ENCODE measurements around the gene PDGFD.

PDGFD gene

DNA sequence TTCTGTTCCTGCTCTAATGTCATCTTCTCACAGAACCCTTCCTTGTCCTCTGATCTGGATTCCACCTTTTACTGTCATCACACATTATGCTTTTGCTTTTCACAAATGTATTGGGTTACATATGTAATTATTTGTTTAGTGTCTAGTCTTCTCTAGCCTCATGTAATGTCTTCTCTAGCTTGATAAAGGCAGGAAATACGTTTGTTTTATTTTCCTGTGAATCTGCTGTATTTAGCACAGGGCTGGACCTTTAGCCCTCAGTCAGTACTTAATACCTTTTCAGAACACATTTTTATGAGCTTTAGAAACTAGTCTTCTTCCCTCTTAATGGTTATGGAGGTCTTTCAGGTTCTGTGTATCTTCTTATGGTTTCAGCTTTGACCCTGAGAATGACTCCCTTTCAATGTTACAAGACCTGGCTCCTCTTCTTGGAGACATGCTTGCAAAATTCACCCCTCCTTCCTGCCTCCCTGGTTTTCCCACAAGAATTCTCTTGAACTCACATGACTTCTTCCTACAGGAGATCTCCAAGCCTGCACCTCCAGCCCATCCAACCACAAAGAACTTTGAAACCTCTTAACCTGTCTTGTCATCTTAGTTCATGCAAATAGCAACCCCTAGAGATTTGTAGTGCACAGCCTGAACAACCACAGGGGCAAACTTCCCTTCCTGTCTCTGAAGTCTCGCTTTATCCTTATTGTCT, 260.2 kb downstream of the PDGFD start:
- DNase-seq, result no peak

DNA sequence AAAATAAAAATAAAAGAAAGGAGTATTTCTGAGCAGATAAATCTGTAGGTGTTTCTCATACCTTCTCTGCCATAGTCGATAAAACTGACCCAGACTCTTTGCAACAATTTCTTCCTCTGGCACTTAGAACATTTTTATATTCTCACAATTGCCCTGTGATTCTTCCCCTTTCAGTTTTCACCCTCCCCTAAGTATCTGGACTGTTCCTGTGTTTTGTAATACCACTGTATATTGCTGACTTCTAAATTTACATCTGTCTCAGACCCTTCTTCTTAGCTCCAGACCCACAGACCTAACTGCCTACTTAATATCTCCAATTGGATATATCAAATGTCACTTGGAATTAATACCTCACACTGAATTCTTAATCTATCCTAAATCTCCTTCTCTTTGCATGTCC, 261.0 kb downstream of the PDGFD start:
- DNase-seq, result no peak

DNA sequence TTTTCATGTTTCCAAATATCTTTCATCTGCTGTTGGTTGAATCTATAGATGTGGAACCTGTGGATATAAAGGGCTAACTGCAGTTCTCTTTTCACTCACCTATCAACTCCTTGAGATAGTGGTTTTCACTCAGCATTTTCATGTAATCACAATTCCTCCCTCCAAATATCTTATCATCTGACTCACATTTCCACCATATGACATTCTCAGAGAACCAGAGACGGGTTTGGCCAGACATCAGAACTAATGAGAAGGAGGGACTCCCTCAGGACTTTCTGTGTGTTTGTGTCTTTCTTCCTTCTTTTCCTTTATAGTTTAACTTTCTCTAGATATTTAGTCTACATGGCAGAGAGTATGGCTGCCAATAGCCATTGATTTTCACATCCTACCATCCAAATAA, 262.3 kb downstream of the PDGFD start:
- no peak for DNase-seq

DNA sequence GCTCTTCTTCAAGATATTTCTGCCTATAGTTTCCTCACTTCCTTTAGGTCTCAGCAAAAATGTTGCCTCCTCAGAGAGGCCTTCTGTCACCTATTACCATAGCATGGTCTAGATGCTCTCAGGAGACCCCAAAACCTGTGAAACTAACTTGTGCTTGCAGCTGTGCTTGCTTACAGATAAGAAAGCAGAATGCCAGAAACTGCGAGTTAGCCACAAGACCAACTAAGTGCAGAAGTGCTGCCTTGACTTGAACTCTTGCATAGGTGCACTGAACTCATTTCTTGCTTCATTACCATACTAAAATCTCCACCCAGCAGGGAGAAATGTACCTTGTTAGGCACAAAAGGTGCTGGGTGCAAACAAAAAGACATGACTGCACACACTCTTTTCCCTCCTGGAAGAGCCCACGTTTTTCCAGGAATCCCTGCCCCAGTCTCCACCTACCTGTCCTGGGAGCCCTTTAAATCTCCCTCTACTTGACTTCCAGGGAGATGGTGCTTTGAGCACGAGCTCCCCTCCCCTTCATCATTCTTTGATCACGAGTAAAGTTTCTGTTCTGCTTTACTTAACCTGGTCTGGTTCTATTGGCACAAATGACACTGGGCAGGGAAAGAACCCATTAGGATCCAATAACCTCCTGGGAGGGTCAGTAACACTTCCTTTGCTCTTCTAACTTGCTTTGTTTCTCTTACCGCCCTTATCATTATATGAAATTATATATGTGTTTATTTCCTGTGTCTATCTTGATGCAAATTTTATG, 265.2 kb downstream of the PDGFD start:
- DNase-seq, result no peak

DNA sequence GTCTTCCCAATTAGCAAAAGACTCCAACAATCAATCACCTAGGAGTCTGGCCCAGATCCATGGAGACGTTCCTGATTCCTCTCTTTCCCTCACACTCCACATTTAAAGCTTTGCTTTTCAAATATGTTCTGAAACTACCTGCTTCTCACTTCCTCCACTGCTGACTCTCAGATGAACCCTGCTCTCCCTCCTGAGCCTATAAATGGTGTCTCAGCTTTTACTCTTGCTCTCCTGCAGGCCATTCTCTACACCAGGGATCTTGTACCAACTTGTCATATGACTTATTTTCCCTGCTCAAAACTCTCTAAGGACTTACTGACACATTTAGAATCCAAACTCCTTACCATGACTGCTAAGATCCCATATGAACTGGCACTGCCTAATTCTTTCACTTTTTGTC, 265.9 kb downstream of the PDGFD start:
- no peak for DNase-seq

DNA sequence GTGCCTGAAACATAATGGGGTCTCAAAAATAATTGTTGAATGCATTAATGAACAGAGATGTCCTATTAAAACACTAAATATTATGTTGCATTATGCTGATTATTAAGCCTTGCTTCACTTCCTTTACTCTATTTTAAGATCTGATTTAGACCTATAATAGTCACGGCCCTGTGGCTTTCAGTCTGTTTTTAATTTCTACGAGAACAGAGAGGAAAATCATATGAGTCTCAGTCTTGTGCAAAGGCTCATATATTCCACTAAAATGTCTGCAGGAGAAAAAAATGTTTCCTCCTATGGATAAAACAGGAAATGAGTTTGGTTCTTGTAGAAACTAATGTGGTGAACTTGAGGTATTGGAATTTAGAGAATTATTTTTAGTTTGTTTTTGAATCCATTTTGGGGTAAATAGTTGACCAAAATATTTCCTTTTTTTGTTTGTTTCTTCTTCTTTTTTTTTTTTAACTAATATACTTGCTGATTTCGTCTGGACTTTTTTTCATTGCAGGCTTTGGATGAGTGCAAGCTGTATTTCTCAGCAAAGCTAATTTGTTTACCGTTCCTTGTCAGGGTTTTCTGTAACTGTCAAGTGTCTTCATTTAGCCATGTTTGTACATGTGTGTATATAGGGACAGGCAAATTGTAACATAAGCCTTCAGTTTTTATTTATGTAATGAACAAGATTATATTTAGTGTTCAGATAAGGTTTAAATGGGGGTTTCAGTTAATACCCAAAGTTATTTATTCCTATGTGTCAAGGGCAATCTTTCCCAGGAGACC, 266.6 kb downstream of the PDGFD start:
- DNase-seq, result no peak

DNA sequence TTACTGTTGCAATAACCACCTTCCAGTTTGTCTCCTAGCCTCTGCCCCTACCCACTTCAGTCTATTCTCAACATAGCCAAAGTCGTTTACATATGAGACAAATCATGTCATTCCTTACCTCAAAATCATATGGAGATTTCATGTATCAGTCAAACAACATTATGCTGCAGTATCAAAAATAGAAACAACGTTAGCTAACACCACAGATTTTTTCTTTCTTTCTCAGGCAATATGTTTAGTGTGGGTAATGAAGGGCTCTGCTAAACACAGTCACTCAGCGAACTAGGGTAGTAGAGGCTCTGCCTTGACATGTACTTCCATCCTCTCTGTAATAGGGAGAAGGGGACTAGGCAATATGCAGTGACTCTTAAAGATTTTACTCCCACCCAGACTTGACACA, 268.8 kb downstream of the PDGFD start:
- no peak for DNase-seq

DNA sequence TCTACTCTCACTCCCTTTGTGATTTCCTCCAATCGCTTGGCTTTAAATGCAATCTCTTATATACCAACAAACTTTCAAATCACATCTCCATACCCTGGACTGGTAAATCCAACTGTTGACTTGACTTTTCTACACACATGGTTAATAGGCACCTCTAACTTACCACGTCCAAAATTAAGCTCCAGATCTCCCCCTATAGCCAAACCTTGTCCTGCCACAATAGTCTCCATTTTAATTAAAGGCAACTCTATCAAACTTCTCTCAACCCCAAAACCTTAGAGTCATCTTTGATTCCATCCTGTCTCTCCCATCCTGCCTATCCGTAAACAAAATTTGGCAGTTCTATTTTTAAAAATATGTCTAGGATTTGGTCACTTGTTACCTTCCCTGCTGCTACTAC, 269.3 kb downstream of the PDGFD start:
- no peak for DNase-seq

DNA sequence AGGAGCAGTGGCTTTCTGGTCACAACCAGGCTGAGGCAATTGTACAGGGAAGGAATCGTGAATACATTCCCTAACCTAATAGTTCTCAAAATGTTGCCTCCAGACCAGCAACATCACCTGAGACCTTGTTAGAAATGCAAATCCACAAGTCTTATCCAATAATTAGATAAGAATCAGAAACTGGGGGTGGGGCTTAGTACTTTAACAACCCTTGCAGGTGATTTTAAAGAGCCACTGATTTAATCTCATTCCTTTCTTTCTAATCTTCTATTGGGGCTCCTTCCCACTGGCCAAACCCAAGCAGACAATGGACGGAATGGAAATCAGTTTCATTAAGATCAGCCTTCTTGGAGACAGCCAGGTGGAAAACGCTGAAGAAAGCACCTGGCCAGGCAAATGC, 269.9 kb downstream of the PDGFD start:
- DNase-seq, result no peak

DNA sequence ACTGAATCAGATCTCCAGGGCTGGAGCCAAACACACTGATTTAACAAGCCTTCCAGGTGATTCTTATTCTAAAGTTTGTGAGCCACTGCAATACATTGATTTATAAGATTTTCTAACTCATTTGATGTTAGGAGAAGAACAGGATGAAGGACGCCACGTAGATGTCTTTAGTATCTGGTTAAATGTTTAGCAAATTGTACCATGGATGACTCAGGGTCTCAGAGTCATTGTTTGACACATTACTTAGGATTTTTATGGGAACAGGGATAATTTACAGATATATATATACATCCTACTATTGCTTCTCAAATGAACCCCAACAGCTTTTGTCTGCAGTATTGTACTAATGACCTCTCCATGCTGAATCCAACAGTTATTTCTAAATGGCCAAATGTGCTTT, 270.6 kb downstream of the PDGFD start:
- DNase-seq, result no peak

DNA sequence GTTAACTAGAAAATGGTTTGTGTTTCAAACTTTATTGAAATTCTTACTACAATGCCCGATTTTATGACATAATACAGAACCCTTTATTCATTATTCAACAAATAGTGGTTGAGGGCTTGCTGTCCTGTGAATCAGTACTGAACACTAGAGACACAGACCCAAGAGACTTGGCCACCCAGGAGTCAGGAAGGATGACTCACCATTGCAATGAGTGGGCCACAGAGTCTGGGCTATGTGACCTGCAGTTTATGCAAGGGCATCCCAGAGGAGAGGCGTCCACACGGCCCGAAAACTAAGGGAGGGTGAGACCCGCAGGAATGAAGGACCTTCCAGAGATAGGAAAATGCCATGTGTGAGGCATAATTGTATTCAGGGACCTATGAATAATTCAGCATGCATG, 271.3 kb downstream of the PDGFD start:
- no peak for DNase-seq

DNA sequence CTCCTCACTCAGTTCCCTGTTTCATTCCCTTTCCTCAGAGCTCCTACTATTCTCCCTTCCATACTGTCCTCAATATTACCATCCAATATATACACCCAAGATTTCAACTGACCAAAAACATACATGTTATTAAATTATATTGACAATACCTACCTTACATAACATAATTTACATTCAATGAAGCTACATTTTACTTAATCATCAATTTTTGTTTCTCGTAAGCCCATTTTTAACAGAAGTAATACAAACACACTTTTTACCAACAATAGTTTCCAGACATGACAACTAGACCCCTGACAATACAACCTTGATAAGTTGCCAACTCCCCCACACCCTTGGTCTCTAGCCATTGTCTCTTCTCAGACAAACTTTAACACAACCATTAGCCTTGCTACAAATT, 273.3 kb downstream of the PDGFD start:
- DNase-seq, result no peak

DNA sequence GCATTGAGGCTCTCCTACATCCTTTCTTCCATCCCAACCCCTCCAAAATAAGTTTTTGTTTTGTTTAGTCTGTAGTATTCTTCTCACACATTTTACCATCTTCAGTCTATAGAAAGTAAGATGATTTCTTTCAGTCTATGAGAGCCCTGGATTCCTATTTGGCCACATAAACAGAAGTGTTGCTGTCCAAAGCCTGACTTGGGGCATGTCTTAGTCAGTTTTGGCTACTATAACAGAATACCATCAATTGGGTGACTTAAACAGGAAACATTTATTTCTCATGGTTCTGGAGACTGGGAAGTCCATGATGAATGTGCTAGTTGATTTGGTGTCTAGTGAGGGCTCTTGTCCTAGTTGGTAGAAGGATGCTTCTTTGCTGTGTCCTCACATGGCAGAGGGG, 274.3 kb downstream of the PDGFD start:
- DNase-seq, result no peak

DNA sequence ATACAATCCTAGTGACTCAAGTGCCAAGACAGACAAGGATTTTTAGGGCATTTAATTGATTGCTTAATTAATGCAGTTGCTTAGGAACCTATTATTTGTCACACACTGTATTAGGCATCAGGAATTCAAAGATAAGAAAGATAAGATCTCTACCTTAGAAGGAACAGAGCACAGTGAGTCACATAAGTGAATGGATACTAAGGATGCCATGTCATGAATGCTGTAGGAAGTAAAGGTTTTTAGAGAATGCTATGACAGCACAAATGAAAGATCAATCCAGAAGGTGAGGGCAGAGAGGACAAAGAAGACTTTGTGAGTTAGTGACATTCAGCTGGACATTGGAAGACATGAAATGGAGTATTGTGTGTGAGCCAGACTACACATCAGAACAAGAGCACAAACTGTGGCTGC, 275.4 kb downstream of the PDGFD start:
- no peak for DNase-seq

DNA sequence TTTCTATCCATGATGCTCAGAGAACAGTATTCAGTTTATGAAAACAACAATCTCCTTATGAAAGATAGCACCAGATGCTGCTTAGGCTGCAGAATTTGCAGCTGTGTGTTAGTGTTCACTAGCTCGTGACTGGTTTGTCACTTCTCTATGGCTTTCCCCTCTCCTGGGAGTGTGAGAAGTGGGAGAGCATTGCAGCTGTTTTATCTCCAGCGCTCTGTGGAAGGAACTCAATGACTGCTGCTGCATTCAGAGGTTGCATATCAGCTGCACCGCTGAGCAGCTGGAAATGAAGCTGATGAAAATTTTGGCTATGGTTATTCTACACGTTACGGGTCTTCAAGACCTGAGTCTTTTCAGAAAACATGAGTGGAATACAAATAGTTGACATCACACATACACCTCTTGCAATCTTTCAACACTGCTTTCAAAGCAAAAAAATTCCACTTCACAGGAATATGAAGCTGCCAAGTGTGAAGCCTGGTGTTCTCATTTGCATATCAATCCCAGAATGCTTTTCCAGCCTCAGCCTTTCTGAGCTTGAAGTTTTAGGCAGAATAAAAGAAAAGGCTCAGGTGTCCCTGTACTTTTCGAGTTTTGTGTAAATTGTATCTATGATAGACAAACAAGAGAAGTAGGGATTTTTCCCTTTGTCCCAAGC, 276.8 kb downstream of the PDGFD start:
- no peak for DNase-seq

DNA sequence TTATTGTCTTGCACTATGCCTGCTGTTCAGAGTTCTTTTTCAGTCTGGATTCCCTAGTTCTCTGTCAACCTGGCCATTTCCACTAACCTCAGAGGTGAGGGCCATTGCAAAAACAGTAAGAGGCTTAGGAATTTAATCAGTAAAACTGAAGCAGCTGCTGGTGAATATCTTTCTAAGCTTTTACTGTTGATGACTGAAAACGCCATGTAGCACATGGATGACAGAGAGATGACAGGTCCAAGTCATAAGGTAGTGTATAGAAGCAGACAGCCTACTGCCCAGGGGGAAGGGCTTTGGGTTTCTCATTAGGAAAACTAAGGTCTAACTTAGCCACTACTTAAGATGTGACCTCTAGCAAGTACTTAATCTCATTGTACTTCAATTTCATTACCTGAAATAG, 280.1 kb downstream of the PDGFD start:
- no peak for DNase-seq

DNA sequence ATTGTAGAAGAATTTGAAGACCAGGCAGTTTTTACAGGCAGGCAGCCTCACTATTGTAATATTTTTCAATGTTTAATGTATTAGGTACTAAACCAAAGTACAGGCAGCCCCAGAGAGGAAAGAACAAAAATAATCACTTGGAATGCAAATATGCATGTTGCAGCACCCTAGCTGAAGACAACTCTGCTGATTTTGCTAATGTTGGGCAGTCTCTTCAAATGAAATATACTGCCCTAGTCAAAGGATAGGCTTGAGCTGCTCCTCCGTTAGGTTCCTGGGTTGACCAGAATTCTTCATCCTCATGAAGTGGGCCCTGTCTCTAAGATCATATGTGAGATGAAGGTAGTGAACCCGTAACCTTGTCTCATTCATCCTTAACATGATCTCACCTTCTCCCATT, 280.7 kb downstream of the PDGFD start:
- DNase-seq, result no peak

DNA sequence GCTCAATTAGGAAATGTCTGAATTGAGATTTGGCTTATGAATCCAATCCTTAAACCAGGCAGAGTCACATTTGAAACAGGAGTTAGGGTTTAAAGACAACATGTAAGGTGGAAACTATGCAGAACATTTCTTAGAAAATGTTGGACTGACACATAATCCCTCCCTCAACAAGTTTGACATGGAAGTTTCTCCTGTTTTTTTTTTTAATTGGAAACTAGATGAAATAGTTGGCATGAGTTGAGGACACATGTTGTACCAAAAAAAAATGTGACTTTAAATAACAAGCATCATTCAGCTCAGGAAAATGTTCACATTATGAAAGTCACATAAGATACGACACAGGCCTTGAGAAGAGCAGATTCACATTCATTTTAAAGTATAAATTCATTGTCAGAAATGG, 282.4 kb downstream of the PDGFD start:
- DNase-seq, result no peak

DNA sequence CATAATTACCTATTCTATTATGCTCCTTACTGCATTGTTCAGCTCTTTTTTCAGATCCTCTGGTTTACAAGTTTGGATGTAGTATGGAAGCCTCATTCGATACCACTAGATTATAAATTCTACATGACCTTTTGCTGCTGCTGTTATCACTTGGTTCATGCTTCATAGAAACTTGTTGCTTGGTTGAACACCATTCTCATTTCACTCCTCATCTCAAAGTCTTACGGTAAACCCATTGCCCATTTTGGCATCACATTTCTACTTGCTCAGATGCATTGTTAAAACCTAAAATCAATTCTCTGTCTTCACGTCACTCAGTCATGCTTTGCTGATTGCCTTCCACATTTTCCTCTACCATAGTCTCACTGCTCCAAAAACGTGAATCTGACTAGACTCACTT, 283.0 kb downstream of the PDGFD start:
- no peak for DNase-seq

DNA sequence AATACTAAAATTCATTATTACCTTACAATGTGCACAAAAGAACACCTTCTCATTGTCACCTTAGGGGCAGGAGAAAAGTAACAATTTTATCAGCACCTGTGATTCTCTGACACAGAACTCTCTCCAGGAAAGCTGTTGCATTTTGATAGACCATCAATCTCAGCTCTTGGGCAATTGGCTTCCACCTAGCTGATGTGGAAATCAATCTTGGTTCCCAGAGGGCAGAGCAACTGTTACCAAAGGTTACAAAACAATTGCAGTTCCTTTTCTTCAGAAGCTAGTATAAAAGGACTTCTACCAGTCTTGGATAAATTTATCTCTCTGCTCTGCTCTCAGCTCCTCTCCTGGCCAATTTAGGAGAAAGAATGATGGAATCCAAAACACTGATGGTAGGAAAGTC, 285.3 kb downstream of the PDGFD start:
- DNase-seq, result no peak

DNA sequence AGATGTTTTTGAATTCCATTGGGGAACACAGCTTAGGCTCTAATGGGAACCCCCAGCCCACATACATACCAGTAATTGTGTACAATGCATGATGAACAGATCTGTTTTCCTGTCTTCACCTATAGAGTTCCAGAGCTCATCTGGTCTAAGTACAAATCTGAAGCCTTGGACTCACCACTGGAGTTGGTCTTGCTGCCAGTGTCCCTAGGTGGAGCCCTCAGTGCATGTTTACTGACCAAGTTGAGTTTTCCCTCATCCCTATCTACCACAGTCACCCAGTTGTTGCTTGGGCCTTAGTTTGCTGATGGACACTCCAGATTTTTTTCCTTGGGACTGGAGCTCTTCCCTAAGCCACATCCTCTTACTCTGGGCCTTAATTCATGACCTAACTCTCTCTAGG, 286.7 kb downstream of the PDGFD start:
- DNase-seq, result no peak

DNA sequence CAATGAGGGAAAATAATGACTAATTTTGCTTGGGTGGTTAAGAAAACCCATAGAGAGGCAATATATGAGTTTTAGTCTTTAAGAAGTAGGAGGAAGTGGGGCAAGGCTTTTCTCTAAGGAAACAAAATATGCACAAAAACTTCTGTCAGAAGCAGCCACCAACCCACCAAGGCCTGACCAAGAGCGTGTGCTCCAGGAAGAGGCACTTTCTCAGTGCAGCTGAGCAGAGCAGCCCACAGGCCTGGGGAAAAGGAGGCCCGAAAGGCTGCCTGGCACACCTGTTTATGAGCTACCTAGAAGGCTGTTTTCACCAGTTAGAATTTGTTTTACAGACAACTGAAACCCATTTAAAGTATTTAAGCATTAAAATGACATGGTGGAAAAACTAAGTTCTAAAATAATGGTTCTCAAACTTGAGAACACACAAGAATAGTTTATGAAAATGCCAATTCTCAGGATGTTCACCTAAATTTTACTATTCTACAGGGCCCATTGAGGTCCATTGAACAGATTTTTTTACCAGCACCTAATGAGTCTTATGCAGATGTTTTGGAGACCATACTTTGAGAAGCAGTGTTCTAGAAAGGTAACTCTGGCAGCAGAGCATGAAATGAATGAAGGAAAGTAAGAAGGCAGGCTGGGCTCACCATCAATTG, 288.0 kb downstream of the PDGFD start:
- no peak for DNase-seq

DNA sequence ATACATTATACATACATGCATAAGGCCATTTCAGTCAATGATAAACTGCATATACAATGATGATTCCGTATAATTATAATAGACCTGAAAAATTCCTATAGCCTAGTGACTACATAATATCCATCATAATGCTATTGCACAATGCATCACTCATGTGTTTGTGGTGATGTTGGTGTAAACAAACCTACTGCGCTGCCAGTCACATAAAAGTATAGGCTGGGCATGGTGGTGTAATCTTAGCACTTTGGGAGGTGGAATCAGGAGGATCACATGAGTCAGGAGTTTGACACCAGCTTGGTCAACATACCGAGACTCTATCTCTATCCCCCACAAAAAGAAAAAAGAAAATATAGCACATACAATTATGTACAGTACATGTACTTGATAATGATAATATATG, 291.2 kb downstream of the PDGFD start:
- DNase-seq, result no peak

Data from SIG-M5 (cell line).